Measurements from ENCODE around the gene ZNF599.
A peak's percentile ranks its signal among the peaks of the same experiment; 100 is the strongest.

ZNF599 gene

DNA sequence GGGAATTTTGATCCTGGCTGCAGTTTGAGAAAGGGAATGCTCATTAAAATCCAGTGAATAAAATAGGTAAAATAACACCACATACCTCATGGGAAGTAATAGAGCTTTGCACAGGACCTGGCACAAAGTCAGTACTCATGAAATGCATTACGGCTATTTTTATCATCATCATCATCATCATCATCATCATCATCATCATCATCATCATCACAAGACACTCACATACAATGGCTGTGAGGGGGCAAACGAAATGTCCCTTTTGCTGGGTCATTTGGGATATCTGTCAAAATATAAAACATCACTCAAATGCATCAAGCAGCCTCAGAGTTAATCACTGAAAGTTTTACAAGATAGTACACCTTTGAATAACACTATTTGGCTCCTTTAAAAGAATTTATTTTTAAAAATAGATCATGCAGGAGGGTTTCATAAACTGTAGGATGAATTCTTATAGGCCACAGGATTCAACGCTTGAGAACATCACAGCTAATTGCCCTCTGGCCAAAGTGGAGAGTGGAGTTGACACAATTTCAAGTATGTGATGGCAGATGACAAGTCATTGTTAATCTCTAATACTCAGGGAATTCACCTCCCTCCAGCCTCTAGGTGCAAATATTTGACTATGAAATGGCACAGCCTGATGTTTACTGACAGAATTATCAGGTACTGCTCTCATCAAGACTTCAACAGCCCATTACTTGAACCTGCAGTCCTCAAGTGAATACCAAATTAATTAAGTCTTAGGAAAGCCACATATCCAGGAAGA, 14.2 kb upstream of the ZNF599 start:
- H3K79me2 ChIP-seq (ENCODE audit: control insufficient read depth, insufficient read depth, low read length, unreplicated experiment): no peaks in the 10 kb centered on the region
- H3K27ac ChIP-seq (ENCODE audit: low read depth, low read length): no peak overlapping the region
- H3K4me3 ChIP-seq (ENCODE audit: low read depth, low read length): no peak overlapping the region
- peaks cover 21% of the 10 kb centered on the region; the same call in 1 of the 2 replicates for H3K27me3 ChIP-seq (ENCODE audit: insufficient read depth, low read length)
- H2AFZ ChIP-seq (ENCODE audit: low read length, unreplicated experiment): no peak overlapping the region
- H3K4me1 ChIP-seq (ENCODE audit: control insufficient read depth, insufficient read depth, low read length, unreplicated experiment): no peaks in the 10 kb centered on the region
- H3K36me3 ChIP-seq (ENCODE audit: insufficient read depth, low read length): no peaks in the 10 kb centered on the region

DNA sequence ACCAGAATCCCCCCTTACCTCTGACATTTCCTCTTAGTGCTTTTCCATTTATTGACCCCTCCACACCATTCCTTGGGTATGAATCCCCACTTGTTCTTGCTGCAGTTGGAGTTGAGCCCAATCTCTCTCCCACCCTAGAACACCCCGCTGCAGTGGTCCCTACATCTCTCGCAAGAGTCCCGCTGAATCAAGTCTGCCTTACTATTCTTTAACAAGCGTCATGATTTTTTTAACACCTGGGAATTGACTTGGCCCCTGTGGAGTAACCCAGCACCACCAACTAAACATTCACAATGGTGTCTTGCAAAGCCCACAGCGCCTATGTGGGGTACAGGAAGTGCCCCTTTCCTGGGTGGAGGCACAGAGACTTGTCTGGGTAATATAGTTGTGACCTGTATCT, 13.2 kb upstream of the ZNF599 start:
- H3K79me2 ChIP-seq (ENCODE audit: control insufficient read depth, insufficient read depth, low read length, unreplicated experiment): no peaks in the 10 kb centered on the region
- H3K4me1 ChIP-seq (ENCODE audit: control insufficient read depth, insufficient read depth, low read length, unreplicated experiment): no peaks in the 10 kb centered on the region
- no peak overlapping the region for H3K27ac ChIP-seq (ENCODE audit: low read depth, low read length)
- H3K36me3 ChIP-seq (ENCODE audit: insufficient read depth, low read length): no peaks in the 10 kb centered on the region
- H3K4me3 ChIP-seq (ENCODE audit: low read depth, low read length): no peak overlapping the region
- no peak overlapping the region for H2AFZ ChIP-seq (ENCODE audit: low read length, unreplicated experiment)
- H3K27me3 ChIP-seq (ENCODE audit: insufficient read depth, low read length): peaks cover 21% of the 10 kb centered on the region; the same call in 1 of the 2 replicates

DNA sequence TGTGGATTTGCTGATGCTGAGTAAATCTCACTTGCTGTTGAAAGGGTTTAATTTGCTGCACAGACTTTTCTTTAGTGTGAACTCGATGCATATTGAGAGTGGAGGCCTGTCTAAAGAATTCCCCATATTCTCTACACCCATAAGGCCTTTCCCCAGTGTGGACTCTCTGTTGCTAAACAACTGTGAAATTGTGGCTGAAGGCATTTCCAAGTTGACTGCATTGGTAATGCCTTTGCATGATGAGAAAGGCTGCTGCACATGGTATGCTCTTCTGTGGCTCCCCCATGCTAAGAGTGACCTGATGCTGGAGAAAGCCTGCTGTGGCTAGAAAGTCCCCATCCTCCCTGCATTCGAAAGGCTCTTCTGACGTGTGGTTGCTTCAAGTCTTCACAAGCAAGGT, 6.6 kb upstream of the ZNF599 start:
- Histone ChIP-seq H3K4me1 (ENCODE audit: control insufficient read depth, insufficient read depth, low read length, unreplicated experiment) (no peaks in the 10 kb centered on the region), H3K27me3 (ENCODE audit: insufficient read depth, low read length) (peaks cover 13% of the 10 kb centered on the region; the same call in 1 of the 2 replicates), H2AFZ (ENCODE audit: low read length, unreplicated experiment) (no peak overlapping the region), H3K27ac (ENCODE audit: low read depth, low read length) (no peak overlapping the region), H3K79me2 (ENCODE audit: control insufficient read depth, insufficient read depth, low read length, unreplicated experiment) (no peaks in the 10 kb centered on the region), H3K4me3 (ENCODE audit: low read depth, low read length) (no peak overlapping the region), H3K36me3 (ENCODE audit: insufficient read depth, low read length) (no peaks in the 10 kb centered on the region)

DNA sequence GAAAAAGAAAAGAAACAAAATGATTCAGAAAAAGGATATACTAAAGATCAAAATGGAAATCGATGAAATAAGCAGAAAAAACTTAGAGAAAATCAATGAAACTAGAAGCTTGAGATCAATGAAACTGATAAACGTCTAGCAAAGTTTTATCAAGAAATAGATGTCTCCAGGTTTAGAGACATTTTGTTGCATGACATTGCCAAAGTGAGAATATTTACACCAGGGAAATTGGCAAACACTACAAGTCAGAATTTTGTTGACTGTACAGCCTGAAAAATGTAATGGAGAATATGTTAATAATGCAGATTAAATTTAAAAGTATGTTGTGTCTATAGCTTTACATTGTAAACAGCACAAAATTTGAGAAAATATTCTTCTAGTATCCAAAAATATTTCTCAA, 5.3 kb upstream of the ZNF599 start:
- Histone ChIP-seq H3K79me2 (ENCODE audit: control insufficient read depth, insufficient read depth, low read length, unreplicated experiment) (no peaks in the 10 kb centered on the region), H3K27ac (ENCODE audit: low read depth, low read length) (no peak overlapping the region), H3K36me3 (ENCODE audit: insufficient read depth, low read length) (no peaks in the 10 kb centered on the region), H3K4me3 (ENCODE audit: low read depth, low read length) (no peak overlapping the region), H2AFZ (ENCODE audit: low read length, unreplicated experiment) (no peak overlapping the region), H3K4me1 (ENCODE audit: control insufficient read depth, insufficient read depth, low read length, unreplicated experiment) (no peaks in the 10 kb centered on the region), H3K27me3 (ENCODE audit: insufficient read depth, low read length) (0 out of 2 replicates have a peak, but pooled peaks cover 4% of the 10 kb centered on the region)

DNA sequence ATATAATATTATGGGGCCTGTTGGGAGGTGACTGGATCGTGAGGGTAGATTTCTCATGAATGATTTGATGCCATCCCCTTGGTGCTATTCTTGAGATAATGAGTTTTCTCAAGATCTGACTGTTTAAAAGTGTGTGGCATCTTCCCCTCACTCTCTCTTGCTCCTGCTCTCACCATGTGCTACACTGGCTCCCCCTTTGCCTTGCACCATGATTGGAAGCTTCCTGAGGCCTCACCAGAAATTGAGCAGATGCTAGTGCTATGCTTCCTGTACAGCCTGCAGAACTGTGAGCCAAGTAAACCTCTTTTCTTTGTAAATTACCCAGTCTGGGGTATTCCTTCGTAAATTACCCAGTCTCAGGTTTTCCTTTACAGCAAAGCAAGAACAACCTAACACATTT, 1.8 kb upstream of the ZNF599 start:
- no peak overlapping the region for H2AFZ ChIP-seq (ENCODE audit: low read length, unreplicated experiment)
- peaks cover 8% of the 10 kb centered on the region for H3K79me2 ChIP-seq (ENCODE audit: control insufficient read depth, insufficient read depth, low read length, unreplicated experiment)
- no peak overlapping the region for H3K27ac ChIP-seq (ENCODE audit: low read depth, low read length)
- 0 out of 2 replicates have a peak, but pooled peaks cover 4% of the 10 kb centered on the region for H3K27me3 ChIP-seq (ENCODE audit: insufficient read depth, low read length)
- H3K4me3 ChIP-seq (ENCODE audit: low read depth, low read length): no peak overlapping the region
- peaks cover 6% of the 10 kb centered on the region for H3K4me1 ChIP-seq (ENCODE audit: control insufficient read depth, insufficient read depth, low read length, unreplicated experiment)
- no peaks in the 10 kb centered on the region for H3K36me3 ChIP-seq (ENCODE audit: insufficient read depth, low read length)

DNA sequence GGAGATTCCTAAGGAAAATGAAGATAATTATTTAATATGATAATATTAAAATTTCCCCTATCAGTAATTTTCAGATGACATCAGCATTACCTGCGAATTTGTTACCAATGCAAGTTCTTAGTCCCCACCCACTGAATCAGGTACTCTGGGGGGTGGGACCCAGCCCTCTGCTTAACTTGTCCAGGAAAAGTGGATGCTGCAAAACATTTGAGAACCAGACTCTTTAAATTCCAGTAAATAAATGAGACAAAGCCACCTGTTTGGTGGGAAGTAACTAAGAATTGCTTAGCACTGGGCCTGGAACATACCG, 495 bp upstream of the ZNF599 start:
- H2AFZ ChIP-seq (ENCODE audit: low read length, unreplicated experiment): no peak overlapping the region

DNA sequence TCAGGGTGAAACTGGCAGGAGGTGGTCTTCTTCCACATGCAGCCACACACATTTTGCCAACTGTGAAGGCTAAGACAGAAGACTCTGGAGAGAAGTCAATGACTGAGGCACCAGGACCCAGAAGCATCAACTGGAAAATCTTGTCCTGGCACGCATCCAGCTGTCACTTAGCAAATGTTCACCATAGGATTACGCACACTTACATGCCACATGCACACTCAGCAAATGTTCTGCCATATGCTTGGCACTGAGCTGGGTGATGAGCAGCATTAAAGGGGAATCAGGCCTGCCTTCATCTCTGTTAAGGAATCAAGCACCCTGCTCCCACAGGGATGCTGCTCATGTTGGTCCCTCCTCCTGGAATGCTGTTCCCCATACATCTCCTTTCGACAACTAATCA, 5.1 kb downstream of the ZNF599 start:
- no peak overlapping the region for H3K4me3 ChIP-seq (ENCODE audit: low read depth, low read length)
- H3K27ac ChIP-seq (ENCODE audit: low read depth, low read length): no peak overlapping the region
- H2AFZ ChIP-seq (ENCODE audit: low read length, unreplicated experiment): no peak overlapping the region
- H3K79me2 ChIP-seq (ENCODE audit: control insufficient read depth, insufficient read depth, low read length, unreplicated experiment): peaks cover 8% of the 10 kb centered on the region
- peaks cover 6% of the 10 kb centered on the region for H3K4me1 ChIP-seq (ENCODE audit: control insufficient read depth, insufficient read depth, low read length, unreplicated experiment)
- H3K36me3 ChIP-seq (ENCODE audit: insufficient read depth, low read length): peaks cover 49% of the 10 kb centered on the region
- H3K27me3 ChIP-seq (ENCODE audit: insufficient read depth, low read length): no peaks in the 10 kb centered on the region

More for the DNA sequence above, 495 bp upstream of the ZNF599 start:
- H3K27me3 ChIP-seq (ENCODE audit: insufficient read depth, low read length): 0 out of 2 replicates have a peak, but pooled peaks cover 4% of the 10 kb centered on the region
- H3K36me3 ChIP-seq (ENCODE audit: insufficient read depth, low read length): peaks cover 3% of the 10 kb centered on the region
- H3K4me3 ChIP-seq (ENCODE audit: low read depth, low read length): peak overlapping the region; percentile 87; the same call in 1 of the 2 replicates
- peaks cover 8% of the 10 kb centered on the region for H3K79me2 ChIP-seq (ENCODE audit: control insufficient read depth, insufficient read depth, low read length, unreplicated experiment)
- H3K27ac ChIP-seq (ENCODE audit: low read depth, low read length): no peak overlapping the region
- H3K4me1 ChIP-seq (ENCODE audit: control insufficient read depth, insufficient read depth, low read length, unreplicated experiment): peaks cover 6% of the 10 kb centered on the region

DNA sequence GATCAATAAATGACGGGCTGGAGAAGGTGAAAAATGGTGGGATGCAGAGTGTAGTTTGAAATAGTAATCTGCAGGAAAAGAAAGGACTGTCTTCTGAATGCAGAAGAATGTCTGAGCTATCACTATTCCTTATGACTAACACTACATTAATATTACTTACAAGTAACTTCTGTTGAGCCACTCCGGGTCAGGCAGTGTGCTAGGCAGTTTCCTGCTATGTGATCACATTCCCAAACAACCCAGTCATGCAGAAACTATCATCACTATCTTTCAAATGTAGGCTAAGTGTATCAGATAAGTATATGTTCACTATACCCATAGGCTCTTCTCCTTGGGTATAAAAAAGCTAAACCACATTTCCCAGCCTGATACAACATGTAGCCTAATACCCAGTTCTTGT, 6.6 kb downstream of the ZNF599 start:
- H3K36me3 ChIP-seq (ENCODE audit: insufficient read depth, low read length): peaks cover 60% of the 10 kb centered on the region
- H3K4me1 ChIP-seq (ENCODE audit: control insufficient read depth, insufficient read depth, low read length, unreplicated experiment): no peaks in the 10 kb centered on the region
- H3K27ac ChIP-seq (ENCODE audit: low read depth, low read length): no peak overlapping the region
- no peak overlapping the region for H2AFZ ChIP-seq (ENCODE audit: low read length, unreplicated experiment)
- no peaks in the 10 kb centered on the region for H3K79me2 ChIP-seq (ENCODE audit: control insufficient read depth, insufficient read depth, low read length, unreplicated experiment)
- no peak overlapping the region for H3K4me3 ChIP-seq (ENCODE audit: low read depth, low read length)
- no peaks in the 10 kb centered on the region for H3K27me3 ChIP-seq (ENCODE audit: insufficient read depth, low read length)

DNA sequence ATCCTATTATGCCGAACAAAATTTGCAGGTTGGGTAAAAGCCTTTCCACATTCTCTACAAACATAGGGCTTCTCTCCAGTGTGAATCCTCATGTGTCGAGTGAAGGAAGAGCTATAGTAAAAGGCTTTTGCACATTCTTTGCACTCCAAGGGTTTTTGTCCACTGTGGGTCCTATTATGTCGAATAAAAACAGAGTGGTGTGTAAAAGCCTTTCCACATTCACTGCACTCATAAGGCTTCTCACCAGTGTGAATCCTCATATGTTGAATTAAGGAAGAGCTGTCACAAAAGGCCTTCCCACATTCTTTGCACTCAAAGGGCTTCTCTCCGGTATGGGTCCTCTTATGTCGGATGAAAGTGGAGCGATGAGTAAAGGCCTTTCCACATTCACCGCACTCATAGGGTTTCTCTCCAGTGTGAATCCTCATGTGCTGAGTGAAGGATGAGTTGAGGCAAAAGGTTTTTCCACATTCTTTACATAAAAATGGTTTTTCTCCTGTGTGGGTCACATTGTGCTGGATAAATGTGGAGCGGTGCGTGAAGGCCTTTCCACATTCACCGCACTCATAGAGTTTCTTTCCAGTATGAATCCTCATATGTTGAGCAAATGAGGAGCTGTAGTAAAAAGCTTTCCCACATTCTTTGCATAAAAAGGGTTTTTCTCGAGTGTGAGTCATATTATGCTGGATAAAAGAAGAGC, 13.6 kb downstream of the ZNF599 start:
- Histone ChIP-seq H3K4me1 (ENCODE audit: control insufficient read depth, insufficient read depth, low read length, unreplicated experiment) (no peaks in the 10 kb centered on the region), H3K27me3 (ENCODE audit: insufficient read depth, low read length) (no peaks in the 10 kb centered on the region), H3K4me3 (ENCODE audit: low read depth, low read length) (no peak overlapping the region), H3K79me2 (ENCODE audit: control insufficient read depth, insufficient read depth, low read length, unreplicated experiment) (no peaks in the 10 kb centered on the region), H2AFZ (ENCODE audit: low read length, unreplicated experiment) (no peak overlapping the region), H3K36me3 (ENCODE audit: insufficient read depth, low read length) (peaks cover 29% of the 10 kb centered on the region), H3K27ac (ENCODE audit: low read depth, low read length) (no peak overlapping the region)

DNA sequence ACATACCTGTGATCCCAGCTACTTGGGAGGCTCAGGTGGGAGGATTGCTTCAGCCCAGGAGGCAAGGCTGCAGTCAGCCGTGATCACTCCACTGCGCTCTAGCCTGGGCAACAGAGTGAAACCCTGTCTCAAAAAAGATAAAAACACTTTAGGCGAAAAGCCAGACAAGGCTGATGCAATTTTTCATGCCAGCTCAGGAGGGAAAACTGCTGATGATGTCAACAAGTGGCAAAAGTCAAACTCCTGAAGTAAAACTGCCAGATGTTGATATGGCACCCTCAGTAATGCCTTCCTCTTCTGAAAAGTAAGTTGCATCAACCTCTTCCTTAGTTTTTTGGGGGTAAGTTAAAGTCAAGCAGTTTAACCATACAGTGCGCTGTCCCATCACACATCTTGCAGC, 15.6 kb downstream of the ZNF599 start:
- Histone ChIP-seq H3K36me3 (ENCODE audit: insufficient read depth, low read length) (peaks cover 18% of the 10 kb centered on the region), H3K79me2 (ENCODE audit: control insufficient read depth, insufficient read depth, low read length, unreplicated experiment) (no peaks in the 10 kb centered on the region), H3K4me3 (ENCODE audit: low read depth, low read length) (no peak overlapping the region), H2AFZ (ENCODE audit: low read length, unreplicated experiment) (no peak overlapping the region), H3K27me3 (ENCODE audit: insufficient read depth, low read length) (no peaks in the 10 kb centered on the region), H3K27ac (ENCODE audit: low read depth, low read length) (no peak overlapping the region), H3K4me1 (ENCODE audit: control insufficient read depth, insufficient read depth, low read length, unreplicated experiment) (no peaks in the 10 kb centered on the region)

Measured in ACC112 (cell line).